Hematopoietic multipotent progenitor cell treated with erythropoietin and hydrocortisone succinate and interleukin-3 and kit ligand, for 8 days (in vitro differentiated cells): Measurements from ENCODE around the gene CLN3.
"Not testable (repeated sequence)": the region's sequence is repeated elsewhere in the genome, so short reads cannot be mapped to it uniquely, and the experiment has no call there.

Source experiments
- DNase-seq: peaks from one replicate; pipeline ENCODE4 v3.0.0-alpha.2; 2015

Gene CLN3

DNA sequence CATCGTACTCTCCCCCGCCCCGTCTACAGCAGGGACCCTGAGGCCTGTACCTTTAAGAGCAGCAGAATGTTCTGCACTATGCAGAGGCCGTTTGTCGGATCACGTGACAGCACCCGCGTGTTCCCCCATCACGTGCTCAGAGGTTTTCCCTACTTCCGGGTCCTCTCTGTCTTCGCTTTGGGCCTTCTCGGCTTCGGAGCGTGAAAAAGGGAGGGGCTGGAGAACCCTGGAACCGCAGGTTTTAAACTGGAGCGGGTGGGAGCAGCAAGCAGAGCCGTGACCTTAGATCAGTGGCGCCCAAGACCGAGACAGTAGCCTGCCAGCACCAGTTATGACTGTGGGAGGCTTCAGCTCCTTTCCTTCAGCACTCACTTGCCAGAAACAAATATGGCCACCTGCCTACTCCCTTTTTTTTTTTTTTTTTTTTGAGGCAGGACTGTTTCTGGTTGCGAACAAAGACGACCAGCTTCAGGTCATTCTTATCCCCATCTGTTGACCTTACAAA lies at the start of gene CLN3:
Gene CLN3 (minus strand): TSS at position 105 of the 505 bp plus-strand sequence. CDS start 315 bp downstream, outside the sequence.
- DNase-seq = peak; percentile 96

DNA sequence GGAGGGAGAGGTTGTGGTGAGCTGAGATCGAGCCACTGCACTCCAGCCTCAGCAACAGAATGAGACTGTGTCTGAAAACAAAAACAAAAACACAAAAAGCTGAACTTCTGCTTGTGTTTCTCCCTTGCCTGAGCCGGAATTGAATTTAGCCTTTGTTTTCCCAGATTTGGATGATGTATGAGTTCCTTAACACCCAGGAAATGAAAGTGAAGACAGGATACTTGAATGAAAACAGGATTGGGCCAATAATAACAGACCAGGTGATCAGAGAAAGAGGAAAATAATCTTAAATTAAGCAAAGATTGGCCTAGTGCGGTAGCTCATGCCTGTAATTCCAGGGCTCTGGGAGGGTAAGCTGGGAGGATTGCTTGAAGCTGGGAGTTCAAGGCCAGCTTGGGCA lies 48.5 kb upstream of the CLN3 start:
- DNase-seq = no peak

DNA sequence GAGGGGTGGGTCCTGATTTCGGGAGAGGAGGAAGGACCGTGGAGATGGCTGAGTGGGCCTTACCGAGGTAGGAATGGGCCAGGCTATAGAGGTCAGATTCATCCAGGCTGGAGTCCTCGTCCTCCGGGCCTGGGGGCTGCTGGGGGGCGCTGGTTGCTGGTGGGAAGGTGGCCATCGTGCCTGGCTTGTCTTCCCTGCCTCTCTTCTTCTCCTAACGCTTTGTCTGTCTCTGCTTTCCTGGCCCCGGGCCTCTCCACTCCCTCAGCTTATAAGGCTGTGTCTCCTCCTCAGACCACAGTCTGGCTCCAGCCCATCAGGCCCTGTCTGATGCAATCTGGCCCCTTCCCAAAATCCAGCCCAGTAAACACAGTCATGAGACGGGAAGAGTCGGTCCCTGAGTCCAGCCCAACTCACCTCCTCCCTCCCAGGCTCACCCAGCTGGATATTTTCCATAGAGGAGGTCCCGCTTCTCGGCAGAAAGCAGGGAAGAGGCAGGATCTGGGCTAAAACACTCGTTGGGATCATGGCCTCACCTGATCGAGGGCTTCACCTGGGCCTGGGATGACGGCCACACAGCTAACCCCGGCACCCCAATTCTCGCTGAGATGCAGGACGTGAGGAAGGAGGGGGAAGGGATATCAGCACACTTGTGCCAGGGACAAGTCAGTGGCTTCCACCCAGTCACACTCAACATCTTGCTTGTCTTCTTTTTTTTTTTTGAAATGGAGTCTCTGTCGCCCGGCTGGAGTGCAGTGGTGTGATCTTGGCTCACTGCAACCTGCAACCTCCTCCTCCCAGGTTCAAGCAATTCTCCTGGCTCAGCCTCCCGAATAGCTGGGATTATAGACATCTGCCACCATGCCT lies 47.1 kb upstream of the CLN3 start, which contains the start of gene NUPR1:
Gene NUPR1 (minus strand): TSS at position 242 of the 864 bp plus-strand sequence. CDS start 67 bp downstream, at position 175.
- DNase-seq = no peak

GRCh38 chr16:28537964-28538732 lies 46.3 kb upstream of the CLN3 start:
- DNase-seq = no peak

GRCh38 chr16:28537076-28537475 lies 45.2 kb upstream of the CLN3 start:
- no peak for DNase-seq

GRCh38 chr16:28534542-28535373 lies 42.9 kb upstream of the CLN3 start:
- peak; percentile 54 for DNase-seq

GRCh38 chr16:28532940-28533647 lies 41.2 kb upstream of the CLN3 start:
- DNase-seq = no peak

DNA sequence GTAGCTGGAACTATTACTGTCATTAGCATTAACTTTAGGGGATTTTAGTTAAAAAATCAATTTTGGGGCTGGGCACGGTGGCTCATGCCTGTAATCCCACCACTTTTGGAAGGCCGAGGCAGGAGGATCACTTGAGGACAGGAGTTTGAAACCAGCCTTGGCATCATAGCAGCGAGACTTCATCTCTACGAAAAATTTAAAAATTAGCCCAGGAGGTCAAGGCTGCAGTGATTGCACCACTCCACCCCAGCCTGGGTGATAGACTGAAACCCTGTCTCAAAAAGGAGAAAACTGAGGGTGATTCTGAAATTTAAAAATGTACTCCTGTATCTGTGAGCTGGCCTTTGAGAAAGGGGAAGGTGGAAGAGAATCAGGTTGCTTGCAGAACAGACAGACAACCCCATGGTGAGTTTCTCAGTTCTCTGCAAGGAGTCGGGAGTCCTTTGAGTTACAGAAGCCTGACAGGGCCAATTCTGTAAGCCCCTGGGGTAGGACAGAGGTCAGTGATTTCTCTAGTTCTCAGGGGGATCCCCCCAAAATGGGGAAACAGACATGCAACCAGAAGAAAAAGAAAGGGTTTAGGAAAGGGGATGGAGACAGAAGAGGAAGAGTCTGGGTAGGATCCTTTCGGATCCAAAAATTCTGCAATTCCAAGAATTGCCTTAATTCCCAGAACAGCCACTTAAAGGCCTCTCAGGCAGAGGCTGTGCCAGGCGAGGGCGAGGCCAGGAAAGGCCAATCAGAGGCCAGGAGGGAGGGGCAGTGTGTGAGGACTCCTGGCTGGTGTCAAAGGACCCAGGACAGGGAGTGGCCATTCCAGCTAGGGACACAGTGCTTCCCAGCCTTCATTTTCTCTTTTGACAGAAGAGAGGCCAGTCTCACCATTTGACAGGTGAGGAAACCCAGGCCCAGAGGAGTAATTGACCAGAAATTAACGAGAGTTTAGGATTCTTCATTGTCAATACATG lies 40.2 kb upstream of the CLN3 start:
- no peak for DNase-seq

DNA sequence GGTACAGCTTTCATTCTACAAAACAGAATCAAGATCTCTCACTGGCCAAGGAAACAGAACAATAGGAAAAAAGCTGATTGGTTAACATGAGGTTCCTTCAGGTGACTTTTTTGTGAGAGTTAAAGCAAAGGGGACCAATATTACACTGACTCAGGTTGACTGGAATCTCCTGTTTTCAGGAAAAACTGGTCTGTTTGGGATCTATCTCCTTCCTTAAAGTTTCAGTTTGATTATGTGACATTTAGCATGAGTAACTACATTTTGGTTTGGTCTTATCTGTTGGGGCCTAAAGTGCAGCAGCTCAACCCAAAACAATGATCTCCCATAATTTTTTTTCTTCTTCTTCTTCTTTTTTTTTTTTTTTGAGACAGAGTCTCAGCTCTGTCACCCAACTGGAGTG lies 37.2 kb upstream of the CLN3 start:
- no peak for DNase-seq

GRCh38 chr16:28528463-28528867 lies 36.6 kb upstream of the CLN3 start:
- no peak for DNase-seq

DNA sequence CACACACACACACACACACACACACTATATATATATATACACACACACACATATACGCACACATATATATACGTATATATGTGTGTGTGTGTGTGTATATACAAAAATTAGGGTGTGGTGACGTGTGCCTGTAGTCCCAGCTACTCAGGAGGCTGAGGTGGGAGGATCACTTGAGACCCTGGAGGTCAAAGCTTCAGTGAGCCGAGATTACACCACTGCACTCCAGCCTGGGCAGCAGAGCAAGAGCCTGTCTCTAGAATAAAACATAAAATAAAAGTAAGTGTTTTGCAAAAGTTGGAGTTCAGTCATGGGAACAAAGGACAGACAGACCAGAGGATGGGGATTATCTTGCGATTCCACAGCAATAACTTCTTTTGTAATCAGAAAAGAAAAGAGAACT lies 36.1 kb upstream of the CLN3 start:
- no peak for DNase-seq

GRCh38 chr16:28527100-28527785 lies 35.4 kb upstream of the CLN3 start:
- not testable (repeated sequence) for DNase-seq

DNA sequence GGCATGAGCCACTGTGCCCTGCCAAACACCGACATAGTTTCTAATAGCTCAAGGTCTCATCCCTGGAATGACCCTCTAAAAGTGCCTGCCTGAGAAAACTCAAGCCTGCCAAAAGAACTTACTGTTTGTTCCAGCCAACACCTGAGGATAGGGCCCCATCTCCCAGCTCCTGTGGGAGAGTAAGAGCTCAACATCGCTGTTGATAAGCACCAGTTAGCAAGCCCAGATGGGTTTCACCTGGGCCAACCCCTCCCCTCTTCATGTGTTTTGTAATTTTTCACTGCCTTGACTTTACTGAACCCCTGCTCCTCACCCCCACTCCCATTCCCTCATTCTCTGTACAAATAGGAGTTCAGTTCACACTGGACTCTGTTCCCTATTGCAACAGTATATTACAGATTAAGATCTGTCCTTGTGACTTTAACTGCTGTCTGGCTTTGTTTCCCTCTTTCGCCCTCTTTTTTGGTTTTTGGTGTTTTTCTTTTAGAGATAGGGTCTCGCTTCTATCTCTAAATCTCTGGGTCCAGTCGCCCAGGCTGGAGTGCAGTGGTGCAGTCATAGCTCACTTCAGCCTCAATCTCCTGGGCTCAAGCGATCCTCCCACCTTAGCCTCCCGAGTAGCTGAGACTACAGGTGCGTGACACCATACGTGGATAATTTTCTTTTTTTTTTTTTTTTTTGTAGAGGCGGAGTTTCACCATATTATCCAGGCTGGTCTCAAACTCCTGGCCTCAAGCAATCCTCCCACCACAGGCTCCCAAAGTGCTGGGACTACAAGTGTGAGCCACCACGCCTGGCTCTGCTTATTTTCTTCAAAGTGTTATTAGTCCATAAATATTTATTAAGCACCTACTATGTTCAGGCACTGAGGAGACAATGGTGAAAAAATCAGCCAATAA lies 34.6 kb upstream of the CLN3 start:
- no peak for DNase-seq

DNA sequence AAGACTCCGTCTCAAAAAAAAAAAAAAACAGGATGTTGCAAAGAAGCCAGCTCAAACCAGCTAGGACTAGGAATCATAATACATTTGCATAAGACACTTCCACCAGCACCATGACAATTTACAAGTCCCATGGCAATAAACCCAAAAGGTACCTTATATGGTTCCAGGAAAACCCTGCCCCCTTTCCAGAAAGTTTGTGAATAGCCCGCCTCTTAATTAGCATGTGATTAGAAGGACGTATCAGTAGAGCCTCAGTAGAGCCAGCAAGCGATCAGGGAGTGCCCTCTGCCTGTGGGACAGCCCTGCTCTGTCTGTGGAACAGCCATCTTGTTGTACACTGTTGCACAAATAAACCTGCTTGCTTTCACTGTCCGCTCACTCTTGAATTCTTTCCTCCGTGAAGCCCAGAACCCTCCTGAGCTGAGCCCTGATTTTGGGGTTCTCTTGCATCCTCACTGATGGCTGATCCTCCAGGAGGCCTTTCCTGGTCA lies 32.9 kb upstream of the CLN3 start:
- peak; percentile 48 for DNase-seq

DNA sequence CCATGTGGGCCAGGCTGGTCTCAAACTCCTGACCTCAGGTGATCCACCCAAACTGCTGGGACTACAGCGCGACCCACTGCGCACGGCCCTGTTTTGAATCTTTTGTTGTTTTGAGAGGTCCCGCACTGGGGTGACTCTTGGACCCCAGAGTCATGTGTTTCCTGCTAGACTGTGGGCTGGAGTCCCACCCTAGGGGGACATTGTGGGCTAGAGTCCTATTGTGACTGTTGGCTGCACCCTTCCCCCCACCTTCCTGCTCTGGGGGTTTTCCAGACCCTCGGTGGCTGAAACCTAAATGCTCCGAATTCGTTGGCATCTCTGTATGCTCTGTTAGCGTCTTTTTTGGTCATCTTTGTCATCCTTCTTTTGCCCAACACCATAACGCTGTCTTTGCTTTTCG lies 30.9 kb upstream of the CLN3 start:
- DNase-seq = no peak

DNA sequence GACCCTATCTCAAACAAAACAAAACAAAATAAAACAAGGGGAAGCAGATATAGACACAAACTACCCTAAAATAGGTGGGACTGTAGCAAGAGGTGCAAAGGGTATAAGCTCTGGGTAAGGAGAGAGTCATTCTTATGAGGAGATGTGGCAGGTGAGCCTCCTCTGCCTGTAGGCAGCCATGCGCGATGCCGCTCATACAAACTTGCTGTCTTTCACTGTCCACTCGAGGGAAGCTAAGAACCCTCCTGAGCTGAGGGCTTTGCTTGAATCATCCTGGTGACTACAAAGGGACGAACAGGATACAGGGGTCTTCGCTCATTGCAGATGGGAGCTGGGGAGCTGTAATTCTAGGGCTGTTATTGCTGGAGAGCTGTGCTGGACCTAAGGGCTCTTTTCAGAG lies 29.6 kb upstream of the CLN3 start:
- DNase-seq = no peak

DNA sequence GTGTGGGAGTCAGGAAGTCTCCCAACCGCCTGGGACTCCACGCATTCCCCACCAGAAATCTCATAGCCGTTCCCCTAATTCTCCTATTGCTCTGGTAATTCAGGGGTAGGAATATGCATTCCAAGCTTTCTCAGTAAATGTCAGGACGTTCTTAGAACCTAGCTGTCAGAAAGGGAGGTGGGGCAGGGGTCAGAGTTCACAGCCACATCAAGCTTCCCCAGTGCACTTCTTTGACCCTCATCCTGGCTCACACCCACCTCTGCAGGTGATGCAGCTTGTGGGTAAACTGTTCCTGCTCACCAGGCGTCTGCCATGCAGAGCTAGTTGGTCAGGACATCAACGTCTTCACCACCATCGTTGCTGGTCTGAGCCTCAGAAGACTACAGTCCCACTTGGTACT lies 28.8 kb upstream of the CLN3 start:
- DNase-seq = no peak

DNA sequence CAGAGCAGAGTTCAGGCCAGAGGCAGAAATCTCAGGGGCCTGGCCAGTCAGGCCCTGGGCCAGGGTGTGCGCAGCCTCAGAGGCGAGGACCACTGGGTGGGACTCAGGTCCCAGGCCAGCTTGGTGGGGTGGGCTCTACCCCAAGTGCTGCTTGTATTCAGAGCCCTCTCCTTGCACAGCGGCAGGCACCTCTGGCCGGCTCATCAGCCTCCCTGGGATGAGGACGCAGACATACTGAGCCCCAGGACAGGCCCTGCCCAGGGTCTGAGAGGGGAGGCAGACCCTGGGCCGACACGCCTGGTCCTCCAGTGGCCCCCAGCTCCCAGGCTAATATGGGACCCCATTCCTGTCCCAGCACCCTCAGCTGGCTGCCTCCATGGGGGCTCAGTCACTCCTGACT lies 22.4 kb upstream of the CLN3 start:
- DNase-seq = no peak
